Activated B cell treated with CpG ODN at 0.5 μM for 24 hours (primary cell): ENCODE measurements around the gene ALCAM. TPM values are rescaled to one million over a fixed set of nuclear protein-coding genes. Genes with fewer than 3 reads are reported as not detected.

Source experiments
- ATAC-seq: fragments of 200-7000 bp; cut with Tn5 transposase; one replicate; pipeline ENCODE4 v1.10.0; 2021; ENCODE audit warnings: low read depth, mild to moderate bottlenecking, moderate library complexity
- CTCF ChIA-PET: fragments of 350-600 bp; sonication (Branson Sonifier 250); formaldehyde crosslinking; loops from one replicate; lab custom pipeline; 2021; ENCODE audit warnings: antibody characterized with exemption; lab: Charles Lee
- POLR2A ChIA-PET: fragments of 350-600 bp; sonication (Branson Sonifier 250); formaldehyde crosslinking; loops from one replicate; lab custom pipeline; 2021; ENCODE audit warnings: antibody characterized with exemption; lab: Charles Lee
- DNase-seq: peaks from one replicate; pipeline ENCODE4 v3.0.0; 2022
- H3K27ac Mint-ChIP-seq: one replicate; pipeline ENCODE4 v1.8.0; 2020; ENCODE audit warnings: mixed read lengths
- H3K27me3 Mint-ChIP-seq: one replicate; pipeline ENCODE4 v1.8.0; 2021; ENCODE audit warnings: mixed read lengths
- H3K36me3 Mint-ChIP-seq: one replicate; pipeline ENCODE4 v1.8.0; 2021; ENCODE audit warnings: low read depth, mixed read lengths
- H3K4me1 Mint-ChIP-seq: one replicate; pipeline ENCODE4 v1.8.0; 2021; ENCODE audit warnings: mixed read lengths
- H3K4me3 Mint-ChIP-seq: one replicate; pipeline ENCODE4 v1.8.0; 2020; ENCODE audit warnings: mild to moderate bottlenecking, mixed read lengths
- H3K9me3 Mint-ChIP-seq: one replicate; pipeline ENCODE4 v1.8.0; 2020; ENCODE audit warnings: mixed read lengths
- intact Hi-C: fragments of 100-400 bp; cut with micrococcal nuclease; formaldehyde crosslinking; loops from one replicate; pipeline ENCODE4 v1.15.1; 2024
- total RNA-seq: library from RNA; stranded (reverse); gene quantifications from 2 replicates; pipeline ENCODE4 v1.2.3, GENCODE V29; 2022
- TF ChIP-seq, protein P1 (sequence below): fragments of 200-600 bp; IDR thresholded peaks from one replicate; pipeline ENCODE4 v1.8.0; 2022; ENCODE audit warnings: antibody characterized with exemption, mild to moderate bottlenecking

Gene ALCAM
- total RNA-seq, 1 donor from 2014 or later, result 28.5 TPM

DNA sequence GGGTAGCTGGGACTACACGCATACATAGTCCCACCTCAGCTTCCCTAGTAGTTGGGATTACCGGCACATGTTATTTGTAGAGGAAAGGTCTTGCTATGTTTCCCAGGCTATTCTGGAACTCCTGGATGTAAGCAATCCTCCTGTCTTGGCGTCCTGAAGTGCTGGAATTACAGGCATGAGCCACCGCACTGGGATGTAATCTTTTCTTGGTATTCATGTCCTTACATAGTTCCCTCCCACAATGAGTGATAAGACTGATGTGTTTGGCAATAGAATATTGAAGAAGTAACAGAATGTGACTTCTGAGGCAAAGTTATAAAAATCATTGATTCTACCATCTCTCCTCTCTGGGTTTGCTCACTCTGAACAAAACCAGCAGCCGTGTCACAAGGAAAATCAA is 22.7 kb upstream of the ALCAM start:
- no peak for ATAC-seq
- ChIA-PET CTCF (no interaction called here), POLR2A (no interaction called here)
- intact Hi-C loops, result no loop called here
- Mint-ChIP-seq H3K36me3 (no peaks in the 10 kb centered on the region), H3K9me3 (no peaks in the 10 kb centered on the region), H3K4me1 (peaks cover 9% of the 10 kb centered on the region), H3K27me3 (no peaks in the 10 kb centered on the region), H3K4me3 (no peak overlapping the region), H3K27ac (no peak overlapping the region)
- TF ChIP-seq, protein P1, sequence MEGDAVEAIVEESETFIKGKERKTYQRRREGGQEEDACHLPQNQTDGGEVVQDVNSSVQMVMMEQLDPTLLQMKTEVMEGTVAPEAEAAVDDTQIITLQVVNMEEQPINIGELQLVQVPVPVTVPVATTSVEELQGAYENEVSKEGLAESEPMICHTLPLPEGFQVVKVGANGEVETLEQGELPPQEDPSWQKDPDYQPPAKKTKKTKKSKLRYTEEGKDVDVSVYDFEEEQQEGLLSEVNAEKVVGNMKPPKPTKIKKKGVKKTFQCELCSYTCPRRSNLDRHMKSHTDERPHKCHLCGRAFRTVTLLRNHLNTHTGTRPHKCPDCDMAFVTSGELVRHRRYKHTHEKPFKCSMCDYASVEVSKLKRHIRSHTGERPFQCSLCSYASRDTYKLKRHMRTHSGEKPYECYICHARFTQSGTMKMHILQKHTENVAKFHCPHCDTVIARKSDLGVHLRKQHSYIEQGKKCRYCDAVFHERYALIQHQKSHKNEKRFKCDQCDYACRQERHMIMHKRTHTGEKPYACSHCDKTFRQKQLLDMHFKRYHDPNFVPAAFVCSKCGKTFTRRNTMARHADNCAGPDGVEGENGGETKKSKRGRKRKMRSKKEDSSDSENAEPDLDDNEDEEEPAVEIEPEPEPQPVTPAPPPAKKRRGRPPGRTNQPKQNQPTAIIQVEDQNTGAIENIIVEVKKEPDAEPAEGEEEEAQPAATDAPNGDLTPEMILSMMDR, result no peak
- no peak for DNase-seq

DNA sequence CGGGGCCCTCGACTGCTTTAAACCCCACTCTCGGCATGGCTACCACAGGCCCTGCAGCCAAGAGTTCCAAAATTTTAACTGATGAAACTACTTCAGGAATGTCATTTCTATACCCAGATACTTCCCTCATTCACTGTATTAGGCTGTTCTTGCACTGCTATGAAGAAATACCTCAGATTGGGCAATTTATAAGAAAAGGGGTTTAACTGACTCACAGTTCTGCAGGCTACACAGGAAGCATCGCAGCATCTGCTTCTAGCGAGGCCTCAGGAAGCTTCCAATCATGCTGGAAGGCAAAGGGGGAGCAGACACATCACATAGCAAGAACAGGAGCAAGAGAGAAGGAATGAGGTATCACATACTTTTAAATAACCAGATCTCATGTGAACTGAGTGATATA is 21.6 kb upstream of the ALCAM start:
- Mint-ChIP-seq H3K9me3 (no peaks in the 10 kb centered on the region), H3K36me3 (no peaks in the 10 kb centered on the region), H3K27me3 (no peaks in the 10 kb centered on the region), H3K4me3 (no peak overlapping the region), H3K4me1 (peaks cover 9% of the 10 kb centered on the region), H3K27ac (no peak overlapping the region)
- ATAC-seq (no peak), DNase-seq (no peak)
- intact Hi-C loops, result no loop called here
- TF ChIP-seq, protein P1, result no peak
- CTCF ChIA-PET, result no interaction called here
- POLR2A ChIA-PET, result no interaction called here

DNA sequence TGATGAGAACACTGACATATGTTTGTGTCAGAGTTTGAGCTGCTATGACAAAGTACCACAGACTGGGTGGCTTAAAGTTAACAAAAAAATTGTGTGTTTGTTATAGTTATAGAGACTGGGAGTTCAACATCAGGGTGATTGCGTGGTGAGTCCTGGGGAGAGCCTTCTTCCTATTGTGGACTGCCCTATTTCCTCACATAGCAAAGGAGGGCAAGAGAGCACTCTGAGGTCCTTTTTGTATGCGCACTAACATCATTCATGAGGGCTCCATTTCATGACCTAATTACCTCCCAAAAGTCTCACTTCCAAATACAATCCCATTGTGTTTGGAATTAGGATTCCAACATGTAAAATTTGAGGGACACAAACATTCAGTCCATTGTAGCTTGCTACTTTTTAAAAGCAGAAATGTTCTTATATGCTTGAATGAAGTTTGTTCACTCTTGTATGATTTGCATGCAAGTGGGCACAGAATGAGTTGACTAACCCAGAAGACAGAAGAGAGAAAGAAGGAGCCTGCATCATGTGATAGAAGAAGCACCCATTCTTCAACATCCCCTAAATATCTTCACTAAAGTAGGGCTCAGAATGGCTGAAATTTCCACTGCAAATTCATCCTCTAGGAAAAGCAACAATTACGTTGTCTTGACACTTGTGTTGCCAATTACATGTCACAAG is 18.9 kb upstream of the ALCAM start:
- POLR2A ChIA-PET, result interaction anchor here (1.0 to 2.0 kb wide), 3 partner anchors 13 to 21 kb away, joined by 3 to 9 read pairs (median 3); no protein-coding TSS in a partner anchor

DNA sequence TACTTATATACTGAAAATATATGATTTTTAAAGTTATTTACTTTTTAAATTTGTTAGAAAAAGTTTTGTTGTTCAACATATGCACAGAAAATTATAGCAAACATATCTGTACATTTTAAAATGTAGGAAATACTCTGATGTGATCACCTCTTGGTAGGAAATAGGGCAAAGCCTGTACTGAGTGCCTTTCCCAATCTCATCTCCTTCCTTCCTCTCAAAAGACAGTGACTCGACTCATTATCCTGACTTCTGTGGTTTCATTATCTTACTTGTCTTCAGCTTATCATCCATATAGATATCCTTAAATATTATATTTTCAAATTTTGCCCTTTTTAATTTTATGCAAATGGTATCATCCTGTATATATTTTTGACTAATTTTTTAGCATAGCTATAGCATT is 18.4 kb upstream of the ALCAM start:
- TF ChIP-seq, protein P1, result no peak
- H3K27me3 Mint-ChIP-seq, result peaks cover 5% of the 10 kb centered on the region
- DNase-seq, result no peak
- POLR2A ChIA-PET, result interaction anchor here (1.0 to 2.0 kb wide), 3 partner anchors 14 to 21 kb away, joined by 3 to 9 read pairs (median 3); no protein-coding TSS in a partner anchor
- no peak for ATAC-seq
- intact Hi-C loops, result loop anchor here (1.0 kb wide), 1 partner anchor 18 kb away; the partner anchor contains the start of gene ALCAM
- H3K9me3 Mint-ChIP-seq, result no peaks in the 10 kb centered on the region
- CTCF ChIA-PET, result no interaction called here
- no peaks in the 10 kb centered on the region for H3K36me3 Mint-ChIP-seq
- H3K27ac Mint-ChIP-seq, result no peak overlapping the region
- peaks cover 16% of the 10 kb centered on the region for H3K4me1 Mint-ChIP-seq
- no peak overlapping the region for H3K4me3 Mint-ChIP-seq

More for the DNA sequence above, 18.9 kb upstream of the ALCAM start:
- H3K36me3 Mint-ChIP-seq, result no peaks in the 10 kb centered on the region
- H3K27ac Mint-ChIP-seq, result peak overlapping the region; percentile 16
- peaks cover 15% of the 10 kb centered on the region for H3K4me1 Mint-ChIP-seq
- ATAC-seq (peak; percentile 93), DNase-seq (no peak)
- CTCF ChIA-PET, result no interaction called here
- no peaks in the 10 kb centered on the region for H3K9me3 Mint-ChIP-seq
- TF ChIP-seq, protein P1, result no peak
- peaks cover 3% of the 10 kb centered on the region for H3K27me3 Mint-ChIP-seq
- intact Hi-C loops, result loop anchor here (1.0 to 2.0 kb wide), 2 partner anchors 19 to 25 kb away; partner anchors contain the start of gene ALCAM
- H3K4me3 Mint-ChIP-seq, result no peak overlapping the region

DNA sequence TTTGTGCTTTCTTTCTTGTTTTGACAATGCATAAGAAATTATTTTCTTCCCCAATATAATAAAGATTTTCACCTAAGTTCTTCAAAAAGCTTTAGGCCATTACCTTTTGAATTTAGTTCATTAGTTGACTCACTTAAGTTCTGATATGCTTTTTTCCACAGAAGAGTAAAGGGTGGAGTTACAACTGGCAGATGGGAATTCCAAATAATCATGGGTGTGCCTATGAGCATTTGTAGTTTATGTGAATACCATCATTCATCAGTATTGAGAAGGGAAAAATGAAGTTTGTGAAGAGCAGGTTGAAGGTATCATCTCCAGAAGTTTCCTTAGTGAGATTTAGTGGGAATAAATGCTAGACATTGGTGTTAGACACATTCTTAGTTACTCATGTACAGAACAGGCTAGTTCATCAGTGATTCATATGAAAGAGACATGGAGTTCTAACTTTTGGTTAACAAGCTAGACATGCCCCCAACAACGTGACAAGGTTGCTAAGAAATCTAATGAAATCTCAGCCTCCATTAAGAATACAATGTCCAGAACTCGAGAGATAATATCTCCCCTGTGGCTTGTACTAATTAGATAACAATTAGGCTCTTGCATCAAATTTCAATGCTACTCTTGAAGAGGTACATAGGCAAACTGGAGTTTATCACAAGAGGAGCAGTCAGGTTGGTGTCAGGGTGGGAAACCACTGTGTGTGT is 16.9 kb upstream of the ALCAM start:
- H3K27ac Mint-ChIP-seq, result no peak overlapping the region
- no peak for DNase-seq
- TF ChIP-seq, protein P1, result no peak
- no peaks in the 10 kb centered on the region for H3K36me3 Mint-ChIP-seq
- intact Hi-C loops, result no loop called here
- no peak for ATAC-seq
- H3K4me1 Mint-ChIP-seq, result peaks cover 28% of the 10 kb centered on the region
- ChIA-PET POLR2A (no interaction called here), CTCF (no interaction called here)
- no peak overlapping the region for H3K4me3 Mint-ChIP-seq
- H3K9me3 Mint-ChIP-seq, result no peaks in the 10 kb centered on the region
- peaks cover 19% of the 10 kb centered on the region for H3K27me3 Mint-ChIP-seq
